DMS53 (cell line): Measurements from ENCODE around the gene CD1B.
"Not testable (repeated sequence)": the region's sequence is repeated elsewhere in the genome, so short reads cannot be mapped to it uniquely, and the experiment has no call there.

ENCODE experiments used
- DNase-seq: peaks from one replicate; lab custom pipeline; 2025; lab: John Stamatoyannopoulos, UW

CD1B gene

DNA sequence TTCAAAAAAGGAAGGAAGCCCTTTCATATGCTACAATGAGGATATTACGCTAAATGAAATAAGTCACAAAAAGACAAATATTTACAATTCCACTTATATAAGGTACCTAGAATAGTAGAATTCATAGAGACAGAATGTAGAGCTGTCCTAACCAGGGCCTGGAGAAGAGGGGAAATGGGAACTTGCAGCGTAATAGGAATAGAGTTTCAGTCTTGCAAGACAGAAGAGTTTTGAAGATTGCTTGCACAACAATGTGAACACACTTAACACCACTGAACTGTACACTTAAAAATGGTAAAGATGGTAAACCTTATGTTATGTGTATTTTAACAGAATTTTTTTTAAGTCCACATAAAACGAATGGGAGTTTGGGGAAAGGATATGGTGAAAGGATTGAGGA lies 2.9 kb downstream of the CD1B start:
- DNase-seq = no peak

DNA sequence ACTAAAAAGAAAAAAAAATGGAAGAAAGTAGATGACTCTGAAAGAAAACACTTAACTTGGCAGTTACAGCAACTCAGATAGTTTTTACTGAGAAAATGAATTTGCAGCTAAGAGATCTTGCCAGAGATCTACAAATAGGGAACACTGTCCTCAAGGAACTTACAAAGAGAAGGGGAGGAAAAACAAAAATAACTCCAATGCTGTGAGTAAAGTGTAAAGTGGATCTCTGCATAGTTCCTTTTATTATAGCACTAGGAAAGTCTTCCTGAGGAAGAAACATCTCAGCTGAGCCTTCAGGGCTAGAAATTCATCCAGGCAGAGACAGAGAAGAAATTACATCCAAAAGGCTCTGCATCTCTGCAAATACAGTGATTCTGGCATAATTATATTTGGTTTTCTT lies 3.9 kb downstream of the CD1B start:
- DNase-seq = no peak

DNA sequence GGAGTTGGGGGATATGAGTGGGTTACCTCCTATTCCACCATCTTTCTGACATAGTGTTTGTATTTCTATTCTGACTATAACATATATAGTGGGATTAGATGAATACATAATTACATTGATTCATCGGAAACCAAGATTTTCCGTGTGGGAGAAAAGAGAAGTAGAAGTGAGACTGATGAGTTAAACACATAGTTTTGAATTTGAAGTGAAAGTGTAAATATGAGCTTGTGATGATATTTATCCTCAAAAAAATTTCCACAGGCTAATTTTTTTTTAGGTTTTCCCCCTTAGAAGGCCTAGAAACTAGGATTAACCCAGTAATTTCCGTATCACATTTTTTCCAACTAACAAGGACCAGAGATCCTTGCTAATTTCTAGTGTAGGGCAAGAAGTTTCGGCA lies 6.9 kb downstream of the CD1B start:
- DNase-seq = no peak

DNA sequence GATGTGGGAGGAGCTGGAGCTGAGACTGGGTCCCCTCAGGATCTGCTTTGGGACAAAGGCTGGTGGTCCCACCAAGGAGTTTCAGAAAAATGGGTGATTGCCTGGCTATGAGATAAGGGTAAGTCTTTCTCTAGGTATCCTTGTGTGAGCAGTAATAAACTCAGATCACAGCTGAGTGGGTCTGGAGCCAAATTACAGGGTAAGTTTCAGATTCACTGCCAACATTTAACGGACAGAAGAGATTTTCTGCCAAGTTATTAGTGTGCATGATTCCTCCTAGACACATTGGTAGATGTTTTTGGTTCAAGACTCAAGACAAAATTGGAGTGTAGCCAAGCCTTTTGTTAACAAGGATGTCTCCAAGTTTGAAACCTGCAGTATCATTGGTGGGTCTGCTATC lies 7.5 kb downstream of the CD1B start:
- no peak for DNase-seq

DNA sequence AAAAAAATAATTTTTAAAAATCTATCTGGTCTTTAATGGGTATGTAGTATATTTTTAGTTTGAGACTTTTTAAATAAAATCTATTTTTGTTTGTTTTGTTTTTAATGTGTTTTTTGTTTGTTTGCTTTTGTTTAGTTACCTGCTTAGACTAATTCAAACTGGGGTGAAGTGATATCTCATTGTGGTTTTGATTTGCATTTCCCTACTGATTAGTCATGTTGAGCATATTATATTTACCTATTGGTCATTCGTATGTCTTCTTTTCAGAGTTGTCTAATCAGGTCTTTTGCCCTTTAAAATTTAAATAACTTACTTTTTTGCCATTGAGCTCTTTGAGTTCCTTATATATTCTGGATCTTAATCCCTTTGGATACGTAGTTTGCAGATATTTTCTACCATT lies 20.3 kb downstream of the CD1B start:
- no peak for DNase-seq

DNA sequence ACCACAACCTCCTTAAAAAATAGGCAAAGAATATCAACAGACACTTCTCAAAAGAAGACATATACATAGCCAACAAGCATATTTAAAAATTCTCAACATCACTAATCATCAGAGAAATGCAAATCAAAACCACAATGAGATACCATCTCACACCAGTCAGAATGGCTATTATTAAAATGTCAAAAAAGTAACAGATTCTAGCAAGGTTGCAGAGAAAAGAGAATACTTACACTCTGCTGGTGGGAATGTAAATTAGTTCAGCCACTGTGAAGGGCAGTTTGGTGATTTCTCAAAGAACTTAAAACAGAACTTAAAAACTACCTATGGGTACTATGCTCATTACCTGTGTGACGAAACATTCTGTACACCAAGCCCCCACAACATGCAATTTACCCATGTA lies 20.7 kb downstream of the CD1B start:
- no peak for DNase-seq

DNA sequence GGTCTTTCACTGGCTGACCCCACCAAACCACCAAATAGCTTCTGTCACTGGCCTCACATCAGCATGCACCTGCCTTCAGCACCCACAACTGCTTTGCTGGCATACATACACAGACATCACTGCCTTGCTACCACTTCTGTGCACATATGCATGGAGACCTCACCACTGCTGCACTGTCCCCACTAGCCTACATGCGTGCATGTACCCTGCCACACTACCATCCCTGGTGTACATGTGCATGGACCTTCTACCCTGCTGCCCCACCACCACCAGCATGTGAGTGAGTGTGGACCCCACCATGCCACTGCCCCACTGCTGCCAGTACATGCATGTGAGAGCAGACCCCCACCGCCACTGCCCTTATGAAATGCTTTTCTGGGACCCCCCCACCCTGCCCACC lies 35.5 kb downstream of the CD1B start:
- DNase-seq = no peak

DNA sequence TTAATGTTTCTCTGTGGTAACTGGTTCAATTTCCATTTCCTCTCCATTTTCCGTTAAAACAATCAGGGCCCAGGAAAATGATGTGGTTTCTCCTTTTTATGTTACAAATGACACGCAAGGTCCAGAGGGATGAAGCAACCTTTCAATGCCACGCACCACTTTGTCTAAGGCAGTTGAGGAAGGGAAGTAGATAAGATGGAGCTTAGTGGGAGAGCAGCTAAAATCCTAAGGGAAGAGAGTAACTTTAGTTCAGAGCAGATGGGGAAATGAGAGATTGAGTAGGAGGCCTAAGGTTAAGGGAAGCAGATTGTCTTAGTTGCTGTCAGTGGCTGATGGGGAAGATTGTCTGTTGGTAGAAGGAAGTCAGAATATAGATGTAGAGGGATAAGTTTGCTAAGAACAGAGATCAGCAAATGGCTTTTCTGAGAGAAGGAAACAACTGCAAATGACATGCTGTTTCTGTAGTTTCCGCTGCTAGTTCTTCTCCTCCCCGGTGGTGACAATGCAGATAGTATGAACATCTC lies 40.9 kb downstream of the CD1B start:
- no peak for DNase-seq

DNA sequence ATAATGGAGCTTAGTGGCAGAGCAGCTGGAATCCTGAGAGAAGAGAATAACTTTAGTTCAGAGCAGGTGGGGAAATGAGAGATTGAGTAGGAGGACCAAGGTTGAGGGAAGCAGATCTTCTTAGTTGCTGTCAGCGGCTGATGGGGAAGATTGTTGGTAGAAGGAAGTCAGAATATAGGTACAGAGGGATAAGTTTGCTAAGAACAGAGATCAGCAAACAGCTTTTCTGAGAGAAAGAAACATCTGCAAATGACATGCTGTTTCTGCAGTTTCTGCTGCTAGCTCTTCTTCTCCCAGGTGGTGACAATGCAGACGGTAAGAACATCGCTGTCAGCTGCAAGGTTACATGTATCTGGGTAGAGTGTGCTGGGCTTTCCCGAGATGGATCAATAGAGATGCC lies 41.5 kb downstream of the CD1B start, which contains the start of gene CD1C:
Gene CD1C, plus strand, starts transcription at position 113 of the 400 bp plus-strand sequence. Its CDS starts 142 bp downstream, at position 255.
- DNase-seq = no peak

DNA sequence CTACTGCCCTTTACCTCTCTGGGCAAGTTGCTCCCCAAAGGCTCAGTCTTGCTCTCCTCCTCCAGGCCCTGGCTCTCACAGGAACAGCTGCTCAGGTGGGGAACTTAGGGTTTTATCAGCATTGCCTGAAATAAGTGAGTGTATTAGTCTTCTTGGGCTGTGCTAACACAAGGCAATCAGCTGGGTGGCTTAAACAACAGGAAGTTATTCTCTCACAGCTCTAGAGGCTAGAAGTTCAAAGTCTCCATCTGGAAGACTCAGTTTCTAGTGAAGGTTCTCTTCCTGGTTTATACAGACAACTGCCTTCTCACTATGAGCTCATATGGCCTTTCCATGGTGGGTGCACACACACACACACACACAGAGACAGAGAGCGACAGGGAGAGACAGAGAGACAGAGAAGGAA lies 44.4 kb downstream of the CD1B start:
- DNase-seq = no peak

DNA sequence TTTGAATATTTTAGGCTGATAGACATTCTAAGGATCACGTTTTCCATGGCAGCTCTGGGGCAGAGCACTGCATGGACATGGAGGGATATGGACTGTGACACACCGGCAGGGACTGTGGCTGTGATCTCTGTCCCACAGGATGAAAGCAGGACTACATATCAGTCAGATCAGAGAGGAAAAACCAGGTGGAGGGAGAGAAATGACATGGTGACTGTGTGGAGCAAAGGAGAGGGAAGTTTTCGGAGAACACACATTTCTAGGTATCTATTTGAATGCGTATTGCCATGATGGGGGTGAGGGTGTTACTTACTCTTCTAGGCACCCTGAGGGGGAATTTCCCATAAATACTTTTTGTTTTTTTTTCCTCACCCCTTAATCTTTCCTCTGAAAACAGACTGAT lies 44.8 kb downstream of the CD1B start:
- DNase-seq = no peak

DNA sequence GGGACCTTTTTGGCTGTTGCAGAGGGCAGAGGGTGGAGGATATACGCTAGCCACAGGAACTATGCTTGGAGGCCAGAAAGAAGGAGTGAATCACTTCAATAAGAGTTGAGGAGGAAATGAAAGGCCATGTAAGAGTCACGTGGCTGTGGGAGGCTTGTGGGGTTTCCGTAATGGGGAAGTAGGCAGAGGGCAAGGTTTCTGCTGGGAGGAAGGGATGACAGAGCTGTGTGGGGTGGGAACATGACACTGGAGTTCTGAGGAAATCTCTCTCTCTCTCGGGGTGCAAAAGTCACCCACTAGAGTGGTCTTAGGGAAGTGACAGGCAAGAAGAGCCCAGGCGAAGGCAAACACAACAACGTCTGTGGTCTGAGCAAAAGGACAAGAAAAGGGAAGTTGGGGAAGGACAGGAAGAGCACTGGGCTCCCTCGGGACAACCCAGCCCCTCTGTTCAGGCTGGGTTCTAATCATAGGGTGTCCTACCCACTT lies 45.5 kb downstream of the CD1B start:
- DNase-seq = peak; percentile 12

DNA sequence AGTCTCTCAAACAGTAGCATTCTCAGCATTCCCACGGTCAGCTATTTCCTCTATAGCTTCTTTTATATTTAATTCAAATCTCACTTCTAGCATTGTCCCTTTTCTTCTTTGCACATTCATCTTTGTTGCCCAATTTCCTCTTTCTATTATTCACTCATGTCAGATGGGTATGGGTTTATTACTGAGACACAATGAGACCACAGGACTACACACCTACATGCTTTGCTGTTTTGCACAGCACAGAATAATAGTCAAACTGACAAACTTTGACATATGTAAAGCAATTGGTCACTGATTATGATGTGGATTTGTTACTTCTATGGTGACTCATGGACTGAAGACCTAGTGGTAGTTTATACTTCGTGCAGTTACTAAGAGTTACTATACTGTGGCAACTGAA lies 47.4 kb downstream of the CD1B start:
- DNase-seq = no peak

DNA sequence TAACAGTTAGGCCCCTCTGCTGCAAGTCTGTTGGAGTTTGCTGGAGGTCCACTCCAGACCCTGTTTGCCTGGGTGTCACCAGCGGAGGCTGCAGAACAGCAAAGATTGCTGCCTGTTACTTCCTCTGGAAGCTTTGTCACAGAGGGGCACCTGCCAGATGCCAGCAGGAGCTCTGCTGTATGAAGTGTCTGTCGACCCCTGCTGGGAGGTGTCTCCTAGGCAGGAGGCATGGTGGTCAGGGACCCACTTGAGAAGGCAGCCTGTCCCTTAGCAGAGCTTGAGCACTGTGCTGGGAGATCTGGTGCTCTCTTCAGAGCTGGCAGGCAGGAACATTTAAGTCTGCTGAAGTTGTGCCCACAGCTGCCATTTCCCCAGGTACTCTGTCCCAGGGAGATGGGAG lies 48.9 kb downstream of the CD1B start:
- DNase-seq = not testable (repeated sequence)
